HuH-7 (cell line): Measurements from ENCODE around the gene C14orf93.

ENCODE experiments used
- DNase-seq: peaks from one replicate; pipeline ENCODE4 v3.0.0; 2011; ENCODE audit warnings: low spot score

The C14orf93 gene

DNA sequence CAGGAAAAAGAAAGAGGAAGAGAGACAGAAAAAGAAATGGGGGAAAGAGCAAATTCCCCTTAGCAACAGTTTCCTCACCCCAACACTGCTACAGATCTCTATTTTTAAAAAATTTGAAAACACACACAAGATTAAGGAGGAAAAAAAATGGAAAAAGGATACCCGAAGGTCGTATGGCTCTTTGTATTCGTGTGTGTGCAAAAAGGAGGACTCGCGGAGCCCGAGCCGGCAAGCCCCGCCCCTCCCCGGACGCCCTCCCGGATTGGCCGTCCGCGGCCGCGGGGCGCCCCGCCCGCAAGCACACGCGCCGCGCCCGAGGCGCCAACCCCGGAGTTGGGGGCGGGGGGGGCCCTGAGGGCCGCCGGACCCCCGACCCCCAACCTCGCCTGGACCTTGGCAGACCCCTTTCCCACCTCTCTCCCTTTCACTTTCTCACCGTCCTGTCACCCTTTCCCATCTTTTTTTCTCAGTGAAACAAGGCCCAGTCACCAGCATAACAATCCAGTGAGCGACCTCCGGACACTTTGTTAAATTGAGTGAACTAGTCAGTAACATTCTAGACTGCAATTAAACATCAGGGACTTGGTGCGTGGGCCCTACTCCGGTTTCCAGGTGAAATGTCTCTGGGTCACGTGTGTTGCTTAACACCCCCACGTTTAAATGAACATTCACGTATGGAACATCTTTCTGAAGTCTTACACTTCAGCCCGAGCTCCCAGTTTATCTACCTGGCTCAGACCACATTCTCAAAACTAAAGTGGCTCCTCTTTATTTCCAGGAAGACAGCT lies at the start of gene C14orf93:
TSS of gene C14orf93 (minus strand) at position 205 of the 788 bp plus-strand sequence. CDS start 11,120 bp downstream, outside the sequence.
- DNase-seq, result peak; percentile 80

GRCh38 chr14:23058654-23059504 lies 48.9 kb upstream of the C14orf93 start:
- DNase-seq, result no peak

GRCh38 chr14:23057757-23058653 lies 48.1 kb upstream of the C14orf93 start:
- peak; percentile 96 for DNase-seq

DNA sequence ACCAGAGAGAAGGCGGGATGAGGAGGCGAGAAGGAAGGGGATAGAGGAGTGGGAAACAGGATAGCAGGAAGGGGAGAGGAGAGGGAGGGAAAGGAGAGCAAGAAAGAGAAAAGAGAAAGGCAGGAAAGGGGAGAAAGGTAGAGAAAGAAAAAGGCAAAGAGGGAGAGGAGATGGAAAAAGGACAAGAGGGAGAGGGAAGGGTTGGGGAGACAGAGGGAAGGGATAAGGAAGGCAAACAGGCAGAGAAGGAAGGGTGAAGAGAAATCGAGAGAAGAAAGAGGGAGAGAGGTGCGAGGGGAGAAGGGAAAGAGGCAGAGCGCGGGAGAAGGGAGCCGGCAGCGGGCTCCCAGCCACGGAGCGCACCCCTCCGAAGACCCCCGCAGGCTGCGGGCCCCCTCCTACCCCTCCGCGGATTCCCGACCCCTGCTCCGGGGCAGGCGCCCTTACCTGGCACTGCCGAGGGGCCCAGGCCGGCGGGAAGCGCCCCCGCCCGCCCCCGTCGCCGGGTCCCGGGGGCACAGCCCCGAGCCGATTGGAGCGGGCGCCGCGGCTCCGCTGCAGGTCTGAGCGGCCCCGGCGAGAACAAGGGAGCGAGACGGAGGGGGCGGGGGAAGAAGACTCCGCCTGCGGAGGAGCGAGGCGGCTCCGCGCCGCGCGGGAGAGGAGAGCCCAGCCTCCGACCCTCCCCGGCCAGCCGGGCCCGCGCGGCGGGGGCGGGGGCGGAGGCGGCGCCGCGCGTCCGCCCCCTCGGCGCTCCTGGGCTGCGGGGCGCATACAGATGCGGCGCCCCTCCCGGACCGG lies 47.2 kb upstream of the C14orf93 start, which contains the start of gene CDH24:
TSS of gene CDH24 (minus strand) at position 565 of the 801 bp plus-strand sequence. CDS start 1,787 bp downstream, outside the sequence.
- DNase-seq, result peak; percentile 80

DNA sequence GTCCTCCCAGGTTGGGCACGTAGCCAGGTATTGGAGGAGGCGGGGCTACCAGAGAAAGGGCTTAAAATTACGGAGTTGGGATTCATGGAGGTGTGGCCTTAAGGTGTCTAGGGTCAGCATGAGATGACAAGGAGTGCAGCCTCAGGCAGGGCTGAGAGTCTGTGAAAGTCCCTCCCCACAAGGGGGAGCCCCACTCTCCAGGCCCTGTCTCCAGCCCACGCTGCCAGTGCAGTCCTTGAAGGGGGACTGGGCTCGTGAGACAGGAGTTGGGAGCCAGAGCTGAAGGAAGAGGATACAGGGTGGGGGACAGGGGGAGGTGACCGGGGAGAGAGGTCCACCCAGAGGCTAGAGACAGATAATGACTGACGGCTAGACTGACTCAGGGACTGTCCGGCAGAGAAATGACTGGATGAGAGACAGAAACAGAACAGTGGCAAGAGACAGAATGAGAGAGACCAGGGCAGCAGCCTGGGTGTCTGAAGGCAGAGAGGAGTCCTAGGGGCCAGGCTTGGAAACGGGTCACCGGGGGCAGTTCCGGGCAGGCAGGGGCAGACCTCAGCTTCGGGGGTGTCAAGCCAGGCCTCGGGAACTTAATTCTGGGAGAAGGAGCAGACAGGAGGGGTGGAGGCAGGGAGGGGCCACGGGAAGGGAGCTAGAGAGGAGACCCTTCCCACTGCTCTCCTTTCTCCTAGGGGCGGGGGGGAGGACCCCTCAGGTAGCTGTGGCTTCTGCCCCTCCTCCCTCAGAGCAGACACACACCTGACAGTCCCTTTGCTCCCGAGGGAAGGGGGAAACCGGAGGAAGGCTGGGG lies 46.4 kb upstream of the C14orf93 start:
- DNase-seq, result peak; percentile 98

DNA sequence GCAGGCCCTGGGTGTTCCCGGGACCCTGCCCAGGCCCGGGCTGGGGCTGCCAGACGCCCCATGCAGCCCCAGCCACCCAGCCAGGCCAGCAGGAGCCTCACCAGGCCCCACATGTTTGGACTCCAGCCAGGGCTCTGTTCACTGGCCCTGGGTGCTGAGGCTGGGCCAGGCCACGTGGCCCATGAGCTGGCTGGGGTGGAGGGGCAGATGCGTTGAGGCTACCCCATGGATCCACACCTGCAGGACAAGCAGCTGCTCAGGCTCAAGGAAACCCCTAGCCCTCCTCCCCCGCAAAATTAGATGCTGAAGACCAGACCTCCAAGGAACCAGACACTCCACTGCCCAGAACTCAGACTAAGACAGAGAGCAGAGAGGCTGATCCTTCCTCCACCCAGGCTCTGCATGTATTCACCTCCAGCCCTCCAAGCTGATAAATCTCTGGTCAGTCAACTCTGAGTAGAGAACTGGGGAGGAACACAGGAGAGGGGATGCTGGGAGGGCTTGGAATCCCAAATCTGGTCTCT lies 45.7 kb upstream of the C14orf93 start:
- no peak for DNase-seq

GRCh38 chr14:23055147-23055550 lies 45.2 kb upstream of the C14orf93 start:
- DNase-seq, result no peak

DNA sequence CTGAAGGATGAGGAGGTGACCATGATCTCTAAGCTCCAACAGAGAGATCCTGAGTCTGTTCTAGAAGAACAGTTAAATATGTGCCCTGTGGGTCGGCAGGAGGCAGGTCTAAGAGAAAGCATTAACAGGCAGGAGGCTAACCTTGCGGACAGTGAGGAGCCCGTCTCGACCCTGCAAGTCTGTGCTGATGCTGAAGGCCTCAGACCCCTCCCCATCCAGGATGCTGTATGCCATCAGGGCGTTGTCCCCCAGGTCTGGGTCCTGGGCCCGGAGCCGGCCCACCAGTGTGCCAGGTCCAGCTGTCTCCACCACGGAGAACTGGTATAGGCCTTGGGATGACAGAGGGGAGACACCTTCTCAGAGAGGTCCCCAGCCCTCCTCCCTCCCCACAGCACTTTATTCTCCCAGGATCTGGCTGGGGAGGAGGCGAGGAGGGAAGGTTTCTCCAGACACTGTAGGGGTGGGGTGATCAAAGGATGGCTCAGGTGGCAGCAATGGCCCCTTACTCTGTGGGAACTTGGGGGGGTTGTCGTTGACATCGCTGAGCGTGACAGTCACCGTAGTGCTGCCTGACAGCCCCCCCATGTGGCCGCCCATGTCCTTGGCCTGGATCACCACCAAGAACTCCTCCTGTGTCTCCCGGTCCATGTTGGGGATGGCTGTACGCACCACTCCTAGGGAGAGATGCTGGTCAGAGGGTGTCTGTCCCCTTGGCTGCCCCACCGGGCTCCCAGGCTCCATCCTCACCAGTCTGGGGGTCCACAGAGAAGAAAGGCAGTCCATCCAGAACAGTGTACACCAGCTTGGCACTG lies 44.3 kb upstream of the C14orf93 start:
- DNase-seq, result peak; percentile 63

GRCh38 chr14:23053426-23053825 lies 43.5 kb upstream of the C14orf93 start:
- DNase-seq, result no peak

DNA sequence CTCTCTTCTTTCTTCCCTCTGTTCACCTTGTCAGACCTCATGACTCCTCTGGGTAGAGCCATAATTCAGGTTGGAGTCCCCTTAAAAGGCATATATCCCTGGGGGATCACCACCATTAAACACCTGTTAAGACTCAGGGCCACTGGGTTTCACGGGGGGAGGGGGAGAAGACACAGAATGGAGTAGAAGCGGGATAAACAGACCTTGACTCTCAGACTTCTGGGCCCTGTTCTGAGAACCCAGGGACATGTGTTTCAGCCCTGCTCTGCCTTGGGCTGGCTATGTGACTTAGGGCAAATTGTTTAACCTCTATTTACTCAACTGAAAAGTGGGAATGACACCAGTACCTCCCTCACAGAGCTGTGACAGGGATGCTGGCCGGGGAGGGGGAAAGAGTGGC lies 42.7 kb upstream of the C14orf93 start:
- DNase-seq, result no peak

GRCh38 chr14:23052182-23052623 lies 42.3 kb upstream of the C14orf93 start:
- DNase-seq, result peak; percentile 48

DNA sequence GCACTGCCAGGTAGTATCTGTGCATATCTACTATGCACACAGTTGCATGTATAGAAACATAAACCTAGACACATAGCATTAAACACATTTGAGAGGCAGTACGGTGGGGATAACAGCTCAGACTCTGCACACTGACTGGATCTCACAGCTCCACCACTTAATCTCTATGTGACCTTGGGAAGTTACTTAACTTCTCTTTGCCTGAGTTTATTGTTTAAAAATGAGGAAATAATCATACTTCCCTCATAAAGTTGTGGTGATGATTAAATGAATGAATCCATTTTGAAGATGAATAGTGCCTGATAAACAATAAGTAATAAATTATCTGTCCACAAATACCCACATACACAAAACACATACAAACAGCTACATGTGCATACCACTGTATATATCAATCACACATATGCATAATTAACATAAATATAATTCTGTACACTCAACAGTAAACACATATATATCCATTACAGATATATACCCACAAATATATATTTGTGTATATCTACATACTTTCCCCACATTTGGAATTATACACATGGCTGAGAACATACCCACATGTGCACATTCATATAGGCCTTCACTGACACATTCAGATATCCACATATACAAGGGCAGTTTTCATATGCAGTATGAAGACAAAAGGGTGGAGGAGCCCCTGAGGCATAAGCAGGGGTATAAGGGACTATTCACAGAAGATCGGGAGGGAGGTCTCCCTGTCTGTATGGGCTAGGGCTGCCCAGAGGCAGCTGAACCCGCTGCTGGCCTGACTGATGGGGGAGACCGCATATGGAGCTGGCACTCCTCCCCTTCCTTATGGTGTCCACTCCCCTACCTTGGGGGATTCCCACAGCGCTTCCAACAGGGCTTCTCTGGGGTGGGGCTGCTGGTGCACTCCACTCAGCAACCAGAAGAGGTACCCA lies 41.5 kb upstream of the C14orf93 start:
- no peak for DNase-seq

DNA sequence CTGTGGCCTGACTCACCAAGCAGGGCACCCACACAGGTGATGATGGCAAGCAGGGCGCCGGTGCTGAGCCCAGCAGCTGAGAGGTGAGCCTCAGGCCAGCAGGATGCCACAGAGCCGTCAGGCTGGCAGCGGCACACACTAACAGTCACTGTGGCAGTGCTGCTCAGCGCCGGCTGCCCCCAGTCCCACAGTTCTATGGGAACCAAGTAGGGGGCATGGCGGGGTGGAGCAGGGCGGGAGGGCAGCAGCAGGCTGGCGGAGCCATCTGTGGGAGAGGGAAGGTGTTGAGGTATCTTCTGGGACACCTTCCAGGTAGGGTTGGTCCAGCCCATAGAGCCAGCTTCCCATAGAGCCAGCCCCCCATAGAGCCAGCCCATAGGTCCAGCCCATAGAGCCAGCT lies 39.1 kb upstream of the C14orf93 start:
- no peak for DNase-seq

DNA sequence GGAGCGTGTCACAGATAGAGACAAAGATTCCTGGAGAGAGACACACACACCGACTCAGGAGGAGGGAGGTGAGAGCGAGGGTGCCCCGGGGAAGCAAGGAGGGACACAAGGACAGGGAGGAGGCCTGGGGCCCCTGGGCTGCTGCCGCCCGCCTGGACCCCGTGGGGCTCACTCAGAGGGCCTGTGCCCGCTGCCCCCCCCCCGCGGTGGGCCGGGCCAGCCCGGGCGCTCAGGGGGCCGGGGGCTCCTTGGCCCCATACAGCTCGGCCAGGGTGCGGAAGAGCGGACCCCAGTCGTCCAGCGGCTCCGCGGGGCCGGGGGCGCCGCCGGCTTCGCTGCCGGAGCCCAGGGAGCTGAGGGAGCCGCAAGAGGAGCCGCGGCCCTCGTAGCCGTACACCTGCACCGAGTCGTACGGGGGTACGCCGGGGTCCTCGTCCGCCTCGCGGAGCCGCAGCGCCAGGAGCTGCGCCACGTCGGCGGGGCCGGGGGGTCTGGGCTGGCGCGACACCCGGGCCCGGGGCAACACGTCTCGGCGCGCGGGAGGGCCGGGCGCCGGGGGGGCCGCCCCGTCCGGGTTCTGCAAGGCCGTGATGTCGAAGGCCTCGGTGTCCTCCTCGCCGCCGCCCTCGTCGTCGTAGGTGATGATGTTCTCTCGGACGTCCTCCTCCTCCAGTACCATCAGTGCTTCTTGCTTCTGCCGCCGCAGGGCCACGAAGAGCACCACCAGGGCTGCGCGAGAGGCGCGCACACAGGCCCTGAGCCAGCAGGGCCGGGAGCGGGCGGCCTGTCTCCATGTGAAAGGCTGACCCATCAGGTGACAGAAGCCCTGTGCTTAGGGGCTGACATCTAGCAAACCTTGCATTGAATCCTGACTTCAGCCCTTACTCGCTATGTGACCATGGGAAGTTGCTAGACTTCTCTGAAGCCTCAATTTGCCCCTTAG lies 38.1 kb upstream of the C14orf93 start:
- DNase-seq, result no peak

GRCh38 chr14:23047034-23047634 lies 37.2 kb upstream of the C14orf93 start:
- no peak for DNase-seq
